Measurements from ENCODE around the gene FOXP2.
"Not testable (repeated sequence)": the region's sequence is repeated elsewhere in the genome, so short reads cannot be mapped to it uniquely, and the experiment has no call there.

FOXP2 gene

DNA sequence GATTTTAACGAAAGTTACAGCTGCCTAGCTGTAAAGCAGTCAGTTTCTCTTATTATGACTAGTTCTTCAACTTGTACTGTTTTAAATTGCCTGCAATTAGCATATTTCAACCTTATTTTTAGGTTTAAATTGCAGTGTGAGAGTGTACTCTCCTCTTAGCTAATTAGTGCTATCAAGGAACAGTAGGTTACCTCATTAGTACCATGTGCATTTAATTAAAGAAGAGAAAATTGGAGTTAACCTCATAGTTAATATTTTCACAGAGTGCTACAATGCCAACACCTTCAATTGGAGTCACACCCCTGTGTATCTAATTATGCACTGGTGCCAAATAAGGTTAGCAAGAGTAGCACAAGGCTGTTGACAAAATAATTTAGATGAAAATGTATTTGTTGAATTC lies 154.6 kb downstream of the FOXP2 start:
- no peaks in the 10 kb centered on the region for H3K36me3 Mint-ChIP-seq (ENCODE audit: low read depth)
- no peak overlapping the region for H3K4me3 Mint-ChIP-seq
- no peak overlapping the region for H3K27ac Mint-ChIP-seq
- no peak for DNase-seq
- no peak for TF ChIP-seq CTCF (IDR thresholded peaks at IDR 0.05)
- no peaks in the 10 kb centered on the region for H3K27me3 Mint-ChIP-seq (ENCODE audit: low read depth, poor library complexity)
- no peaks in the 10 kb centered on the region for H3K9me3 Mint-ChIP-seq
- no peaks in the 10 kb centered on the region for H3K4me1 Mint-ChIP-seq

- H3K4me1 Mint-ChIP-seq: no peaks in the 10 kb centered on the region
- no peaks in the 10 kb centered on the region for H3K36me3 Mint-ChIP-seq (ENCODE audit: low read depth)
- H3K9me3 Mint-ChIP-seq: no peaks in the 10 kb centered on the region
- no peak for TF ChIP-seq CTCF (IDR thresholded peaks at IDR 0.05)
- H3K27ac Mint-ChIP-seq: no peak overlapping the region
- DNase-seq: no peak
- H3K27me3 Mint-ChIP-seq (ENCODE audit: low read depth, poor library complexity): peaks cover 9% of the 10 kb centered on the region
- no peak overlapping the region for H3K4me3 Mint-ChIP-seq
Observed at GRCh38 chr7:114574384-114574783, 159.8 kb downstream of the FOXP2 start.

- H3K27me3 Mint-ChIP-seq (ENCODE audit: low read depth, poor library complexity): peaks cover 9% of the 10 kb centered on the region
- H3K27ac Mint-ChIP-seq: no peak overlapping the region
- TF ChIP-seq CTCF (IDR thresholded peaks at IDR 0.05): no peak
- no peak for DNase-seq
- H3K9me3 Mint-ChIP-seq: no peaks in the 10 kb centered on the region
- H3K4me1 Mint-ChIP-seq: no peaks in the 10 kb centered on the region
- no peaks in the 10 kb centered on the region for H3K36me3 Mint-ChIP-seq (ENCODE audit: low read depth)
- no peak overlapping the region for H3K4me3 Mint-ChIP-seq
Observed at GRCh38 chr7:114575098-114575497, 160.5 kb downstream of the FOXP2 start.

DNA sequence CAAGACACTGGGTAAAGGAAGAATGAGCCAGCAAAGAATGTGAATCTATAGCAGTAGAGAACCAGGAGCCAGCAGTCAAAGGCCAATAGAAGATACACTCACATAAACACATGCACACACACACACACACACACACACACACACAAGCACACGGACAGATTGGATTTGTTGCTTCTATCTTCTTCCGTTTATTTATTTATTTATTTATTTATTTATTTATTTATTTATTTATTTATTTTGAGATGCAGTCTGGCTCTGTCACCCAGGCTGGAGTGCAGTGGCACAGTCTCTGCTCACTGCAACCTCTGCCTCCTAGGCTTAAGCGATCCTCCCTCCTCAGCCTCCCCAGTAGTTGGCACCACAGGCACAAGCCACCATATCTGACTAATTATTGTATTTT lies 166.3 kb downstream of the FOXP2 start:
- DNase-seq; H3K4me1 Mint-ChIP-seq; H3K36me3 Mint-ChIP-seq (ENCODE audit: low read depth); H3K4me3 Mint-ChIP-seq; H3K27ac Mint-ChIP-seq; H3K9me3 Mint-ChIP-seq: not testable (repeated sequence)
- H3K27me3 Mint-ChIP-seq (ENCODE audit: low read depth, poor library complexity): peaks cover 13% of the 10 kb centered on the region

DNA sequence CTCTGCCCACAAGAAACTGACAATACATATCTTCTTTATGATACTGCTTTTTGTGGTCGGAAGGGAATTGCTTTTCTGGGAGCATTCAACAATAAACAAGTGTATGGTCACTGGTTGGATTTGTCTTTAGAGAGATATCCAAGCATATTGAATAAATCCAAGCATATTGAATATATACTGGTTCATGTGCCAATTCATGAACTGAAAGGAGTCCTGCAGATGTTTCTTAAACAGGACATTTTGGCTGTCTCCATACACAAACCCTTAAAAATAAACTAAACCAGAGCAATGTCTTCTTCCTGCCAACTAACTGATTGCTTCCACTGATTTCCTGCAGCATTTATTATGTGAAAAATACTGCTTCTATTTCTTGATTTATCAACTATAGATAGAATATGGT lies 173.9 kb downstream of the FOXP2 start:
- no peak for TF ChIP-seq CTCF (IDR thresholded peaks at IDR 0.05)
- no peak for DNase-seq
- H3K27me3 Mint-ChIP-seq (ENCODE audit: low read depth, poor library complexity): peaks cover 4% of the 10 kb centered on the region
- no peaks in the 10 kb centered on the region for H3K9me3 Mint-ChIP-seq
- no peaks in the 10 kb centered on the region for H3K36me3 Mint-ChIP-seq (ENCODE audit: low read depth)
- no peak overlapping the region for H3K4me3 Mint-ChIP-seq
- H3K4me1 Mint-ChIP-seq: peaks cover 7% of the 10 kb centered on the region
- H3K27ac Mint-ChIP-seq: no peak overlapping the region

GRCh38 chr7:114589436-114589835 lies 174.8 kb downstream of the FOXP2 start:
- peaks cover 7% of the 10 kb centered on the region for H3K4me1 Mint-ChIP-seq
- no peaks in the 10 kb centered on the region for H3K9me3 Mint-ChIP-seq
- DNase-seq: no peak
- no peak overlapping the region for H3K27ac Mint-ChIP-seq
- H3K27me3 Mint-ChIP-seq (ENCODE audit: low read depth, poor library complexity): peaks cover 2% of the 10 kb centered on the region
- no peak for TF ChIP-seq CTCF (IDR thresholded peaks at IDR 0.05)
- no peak overlapping the region for H3K4me3 Mint-ChIP-seq
- H3K36me3 Mint-ChIP-seq (ENCODE audit: low read depth): no peaks in the 10 kb centered on the region

Data from nephron progenitor cell (in vitro differentiated cells).